Activated CD4-positive, alpha-beta T cell treated with anti-CD3 and anti-CD28 coated beads, Interleukin-2, amount 50 U/mL, for 16 hours (primary cell): Measurements from ENCODE around the gene COPS3.

ENCODE experiments used
- DNase-seq: peaks from one replicate; pipeline ENCODE4 v3.0.0-alpha.2; 2020

Gene COPS3

DNA sequence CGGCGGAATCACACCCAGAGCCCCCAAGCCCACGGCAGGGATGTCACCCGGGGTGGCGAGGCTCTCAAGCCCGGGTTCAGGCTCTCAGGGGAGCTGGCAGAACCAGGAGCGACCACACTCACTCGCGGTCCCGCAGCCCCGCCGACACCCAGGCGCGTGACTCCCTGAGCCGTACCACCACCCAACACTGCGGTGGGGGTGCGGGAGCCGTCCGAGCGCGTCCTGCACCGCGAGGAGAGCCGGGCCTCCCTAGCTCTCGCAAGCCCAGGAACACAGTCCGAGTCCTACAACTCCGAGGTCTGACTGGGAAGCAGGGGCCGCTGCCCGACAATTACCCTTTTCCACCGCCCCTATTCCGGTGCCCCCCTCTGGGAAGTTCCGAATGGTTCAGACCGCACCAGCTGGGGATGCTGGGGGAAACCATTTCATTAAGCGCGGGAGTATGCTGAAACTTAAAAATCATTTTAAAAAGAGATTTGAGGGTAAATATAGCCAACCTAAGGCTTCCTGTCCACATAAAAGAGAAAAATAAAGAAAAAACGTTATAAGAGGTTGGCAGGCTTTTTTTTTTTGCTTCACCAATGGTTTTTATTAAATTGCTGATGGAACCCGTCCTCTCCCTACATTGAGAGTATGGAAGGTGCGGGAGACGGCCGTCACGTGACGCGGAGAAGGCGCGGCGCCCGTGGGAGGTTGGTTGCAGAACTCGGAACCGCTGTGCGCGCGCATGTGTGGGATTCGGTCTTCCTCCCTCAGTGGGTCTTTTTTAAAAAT, 43.8 kb downstream of the COPS3 start, which contains the start of gene FLCN:
Gene FLCN (minus strand): TSS at position 143 of the 774 bp plus-strand sequence. CDS start 9,031 bp downstream, outside the sequence.
- peak; percentile 88 for DNase-seq

DNA sequence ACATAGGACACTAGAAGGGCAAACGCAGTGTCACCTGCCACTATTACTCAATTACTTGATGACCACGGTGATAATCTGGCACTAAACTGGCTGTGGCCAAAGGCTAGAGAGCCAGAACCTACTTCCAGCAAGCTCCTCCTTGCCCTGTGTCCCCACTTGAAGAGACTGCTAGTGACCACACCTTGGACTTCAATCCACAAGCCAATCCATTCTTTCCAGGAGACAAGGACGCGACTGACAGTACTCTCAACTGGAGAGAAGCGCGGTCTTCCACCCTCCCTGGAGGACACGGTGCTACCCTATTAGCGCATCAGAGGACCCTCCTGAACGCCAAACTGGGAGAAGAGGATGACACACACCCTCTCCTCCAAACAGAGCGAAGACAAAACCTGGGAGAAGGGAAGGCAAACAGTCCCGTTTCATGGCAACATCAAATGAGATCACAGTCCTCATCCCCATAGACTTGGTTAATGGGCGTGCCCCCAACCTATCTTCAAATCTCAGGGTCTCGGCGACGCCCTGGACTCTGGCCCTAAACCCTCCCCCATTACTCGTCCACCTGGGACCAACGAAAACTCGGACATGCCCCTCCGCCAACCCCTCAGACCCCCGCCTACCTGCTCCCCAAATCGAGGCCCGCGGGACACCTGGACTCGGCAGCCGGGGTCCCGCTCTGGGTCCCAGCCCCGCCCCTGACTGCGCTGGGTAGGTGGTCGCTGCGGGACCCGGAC, 44.6 kb downstream of the COPS3 start:
- no peak for DNase-seq

DNA sequence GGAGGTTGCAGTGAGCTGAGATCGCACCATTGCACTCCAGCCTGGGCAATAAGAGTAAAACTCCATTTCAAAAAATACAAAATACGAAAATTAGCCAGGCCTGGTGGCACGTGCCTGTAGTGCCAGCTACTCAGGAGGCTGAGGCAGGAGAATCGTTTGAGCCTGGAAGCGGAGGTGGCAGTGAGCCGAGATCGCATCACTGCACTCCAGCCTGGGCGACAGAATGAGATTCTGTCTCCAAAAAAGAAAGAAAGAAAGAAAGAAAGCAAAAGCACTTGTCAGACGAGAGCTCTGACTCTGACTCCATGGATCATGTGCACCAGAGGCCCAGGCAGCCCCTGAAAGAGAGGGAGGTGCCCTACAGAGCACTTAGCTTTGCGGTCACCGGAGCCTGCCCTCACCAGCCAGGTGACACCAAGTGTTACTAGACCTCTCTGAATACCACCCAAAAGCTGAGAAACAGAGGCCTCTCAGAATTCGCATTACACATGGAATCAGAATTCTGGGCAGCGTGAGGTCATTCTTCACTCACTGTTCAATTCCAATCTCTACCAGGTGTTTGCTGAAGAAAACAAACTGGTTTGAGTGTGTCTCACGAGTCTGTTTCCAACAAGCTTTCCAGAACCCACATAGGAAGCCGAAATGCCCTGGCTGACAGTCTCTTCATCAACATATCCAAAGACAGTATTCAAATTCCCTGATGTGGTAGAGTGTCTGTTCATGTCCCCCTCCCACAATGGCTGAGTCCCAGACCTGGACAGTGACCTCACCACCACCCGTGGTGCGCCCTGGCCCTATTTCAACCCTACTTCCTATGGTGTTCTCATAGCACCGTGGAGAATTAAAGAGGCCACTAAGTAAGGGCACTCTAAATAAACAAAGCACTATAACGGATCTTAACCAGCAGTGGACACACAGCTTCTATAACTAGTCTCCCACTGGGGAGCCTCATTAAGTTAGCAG, 45.6 kb downstream of the COPS3 start:
- DNase-seq: no peak

DNA sequence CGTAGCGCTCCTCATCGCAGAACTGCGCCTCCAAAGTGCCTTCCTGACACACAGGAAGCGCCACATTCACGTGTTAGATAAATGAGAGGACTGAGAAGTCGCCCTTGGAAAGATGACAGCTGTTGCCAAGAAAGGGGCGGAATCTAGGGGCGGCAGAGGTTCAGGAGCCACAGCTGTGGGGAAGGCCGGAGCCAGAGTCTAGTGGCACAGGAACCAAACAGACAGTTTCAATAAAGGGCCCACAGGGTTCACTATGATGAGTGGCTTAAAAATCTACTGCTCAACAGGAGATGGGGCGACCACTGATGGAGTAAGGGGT, 48.8 kb downstream of the COPS3 start:
- no peak for DNase-seq

DNA sequence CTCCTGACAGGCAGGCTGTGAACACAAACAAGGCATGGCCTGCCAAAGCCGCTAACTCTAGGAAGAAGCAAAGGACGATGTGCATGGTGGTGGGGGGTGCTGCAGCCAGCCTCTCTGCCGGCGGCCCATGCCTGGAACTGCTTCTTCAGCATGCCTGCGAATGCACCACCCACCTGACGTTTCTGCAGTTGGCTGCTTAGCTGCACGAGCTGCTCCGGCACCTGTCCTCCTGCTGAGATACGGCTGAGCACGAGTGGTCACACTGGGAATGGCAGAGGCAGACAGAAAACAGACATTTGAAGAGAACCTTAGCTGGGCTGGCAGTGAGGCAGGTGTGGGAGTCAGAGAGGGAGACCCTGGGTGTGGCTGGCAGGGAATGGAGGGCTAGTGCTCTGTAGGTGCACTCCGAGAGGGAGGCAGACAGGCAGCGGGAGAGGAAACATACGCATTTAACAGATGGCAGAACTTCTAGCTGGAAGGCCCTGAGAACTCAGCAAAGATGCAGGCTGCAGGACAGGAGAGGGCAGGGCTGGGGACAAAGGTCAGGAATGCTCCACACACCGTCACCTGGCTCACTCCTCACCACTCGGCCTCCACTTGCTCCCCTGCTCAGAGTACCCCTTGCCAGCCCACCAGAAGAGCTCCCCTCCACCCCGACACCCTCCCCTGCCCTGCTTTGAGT, 49.3 kb downstream of the COPS3 start:
- no peak for DNase-seq

DNA sequence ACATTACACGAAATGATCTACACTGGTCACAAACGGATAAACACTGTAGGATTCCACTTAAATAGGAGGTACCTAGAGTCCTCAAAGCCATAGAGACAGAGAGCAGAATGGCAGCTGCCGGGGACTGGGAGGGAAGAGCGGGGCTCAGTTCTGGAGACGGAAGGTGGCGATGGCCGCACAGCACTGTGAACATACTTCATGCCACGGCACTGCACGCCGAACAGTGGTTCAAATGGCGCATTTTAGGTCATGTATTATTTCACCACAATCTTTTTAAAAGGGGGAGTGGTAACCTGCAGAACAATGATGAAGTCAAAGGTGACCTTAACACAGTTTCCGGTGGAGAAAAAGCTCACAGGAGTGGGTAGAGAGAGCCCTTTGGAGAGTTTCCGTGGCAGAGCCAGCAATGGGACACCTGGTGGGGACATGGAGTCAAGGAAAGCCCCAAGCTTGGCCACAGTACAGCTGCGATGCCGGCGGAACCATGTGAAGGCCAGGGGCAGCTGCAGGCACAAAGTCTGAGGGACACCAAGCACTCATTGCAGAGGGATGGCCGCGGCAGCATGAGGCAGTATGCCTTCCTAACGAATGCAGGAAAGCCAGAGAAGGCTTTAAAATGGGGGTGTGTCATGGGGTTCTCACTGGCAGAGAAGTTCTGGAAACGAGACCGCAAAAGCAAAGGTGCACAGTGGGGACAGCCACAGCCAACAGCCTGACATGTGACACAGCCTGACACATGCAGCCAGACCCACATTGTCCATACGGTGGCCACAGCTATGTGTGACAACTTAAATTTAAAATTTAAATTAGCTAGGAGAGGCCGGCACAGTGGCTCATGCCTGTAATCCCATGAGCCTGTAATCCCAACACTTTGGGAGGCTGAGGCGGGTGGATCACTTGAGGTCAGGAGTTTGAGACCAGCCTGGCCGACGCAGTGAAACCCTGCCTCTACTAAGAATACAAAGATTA, 51.3 kb downstream of the COPS3 start:
- no peak for DNase-seq

DNA sequence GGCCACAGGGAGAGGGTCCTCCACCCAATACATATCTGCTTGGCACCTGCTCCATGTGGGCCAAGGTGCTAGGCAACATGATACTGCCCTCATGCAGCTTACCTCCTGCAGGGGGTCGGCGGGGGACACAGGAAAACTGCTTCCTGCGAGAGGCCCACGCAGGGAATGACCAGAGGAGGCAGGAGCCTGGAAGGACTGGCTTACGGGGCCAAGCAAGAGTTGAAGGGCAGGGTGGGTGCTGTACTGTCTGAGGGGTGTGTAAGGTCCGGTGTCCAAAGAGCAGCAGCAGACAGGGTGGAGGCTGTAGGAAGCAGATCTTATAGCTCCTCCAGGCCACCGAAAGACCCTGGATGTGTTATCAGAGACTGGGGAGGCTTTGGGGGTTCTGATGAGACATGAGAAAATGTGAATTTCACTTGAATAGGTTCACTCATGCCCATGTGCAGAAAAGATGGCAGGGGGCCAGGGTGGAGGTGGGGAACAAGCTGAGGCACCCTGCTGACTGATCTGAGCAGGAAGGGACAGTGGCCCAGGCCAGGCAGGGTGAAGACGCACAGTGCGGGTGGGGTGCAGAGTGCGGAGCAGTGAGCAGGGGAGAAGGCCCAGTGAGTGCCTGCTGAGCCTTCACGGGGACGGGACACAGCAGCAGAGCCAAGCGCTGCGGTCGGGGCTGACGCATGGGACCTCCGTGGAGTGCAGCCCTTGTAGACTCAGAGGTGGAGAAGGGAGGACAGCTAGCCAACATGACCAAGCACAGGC, 52.3 kb downstream of the COPS3 start:
- no peak for DNase-seq

DNA sequence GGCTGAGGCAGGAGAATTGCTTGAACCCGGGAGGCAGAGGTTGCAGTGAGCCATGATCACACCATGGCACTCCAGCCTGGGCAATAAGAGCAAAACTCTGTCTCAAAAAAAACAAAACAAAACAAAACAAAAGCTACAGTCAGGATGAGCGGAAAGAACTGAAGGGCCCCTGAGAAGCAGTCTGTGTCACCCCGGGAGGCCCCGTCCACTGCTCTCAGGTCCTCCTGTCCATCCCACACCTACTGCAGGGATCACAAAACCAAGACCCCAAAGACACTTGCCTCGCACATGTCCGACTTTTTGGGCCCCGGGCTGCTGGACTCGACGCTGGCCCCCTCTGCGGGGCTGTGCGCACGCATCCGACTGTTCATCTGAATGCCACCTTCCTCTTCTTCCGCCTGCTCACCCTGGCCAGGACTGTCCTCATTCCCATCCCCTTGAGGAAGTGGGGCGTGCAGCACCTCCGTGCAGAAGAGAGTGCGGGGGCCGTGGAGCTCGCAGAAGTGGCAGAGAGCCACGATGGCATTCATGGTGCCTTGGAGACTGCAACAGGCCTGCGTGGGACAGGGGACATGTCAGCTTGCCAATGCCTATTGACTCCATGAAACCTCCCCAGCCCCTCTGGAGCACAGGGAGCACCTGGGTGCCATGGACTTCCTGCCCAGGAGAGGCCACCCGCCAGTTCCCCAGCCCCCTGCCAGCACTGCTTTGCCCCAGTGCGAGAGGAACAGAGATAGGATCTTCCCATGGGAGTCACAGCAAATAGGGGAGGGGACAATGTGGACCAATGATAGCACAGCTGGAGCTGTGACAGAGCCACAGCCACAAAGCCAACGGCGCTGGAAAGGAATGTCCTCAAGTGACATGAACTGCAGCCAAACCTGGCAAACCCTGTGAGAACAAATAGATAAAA, 53.2 kb downstream of the COPS3 start:
- DNase-seq: no peak

DNA sequence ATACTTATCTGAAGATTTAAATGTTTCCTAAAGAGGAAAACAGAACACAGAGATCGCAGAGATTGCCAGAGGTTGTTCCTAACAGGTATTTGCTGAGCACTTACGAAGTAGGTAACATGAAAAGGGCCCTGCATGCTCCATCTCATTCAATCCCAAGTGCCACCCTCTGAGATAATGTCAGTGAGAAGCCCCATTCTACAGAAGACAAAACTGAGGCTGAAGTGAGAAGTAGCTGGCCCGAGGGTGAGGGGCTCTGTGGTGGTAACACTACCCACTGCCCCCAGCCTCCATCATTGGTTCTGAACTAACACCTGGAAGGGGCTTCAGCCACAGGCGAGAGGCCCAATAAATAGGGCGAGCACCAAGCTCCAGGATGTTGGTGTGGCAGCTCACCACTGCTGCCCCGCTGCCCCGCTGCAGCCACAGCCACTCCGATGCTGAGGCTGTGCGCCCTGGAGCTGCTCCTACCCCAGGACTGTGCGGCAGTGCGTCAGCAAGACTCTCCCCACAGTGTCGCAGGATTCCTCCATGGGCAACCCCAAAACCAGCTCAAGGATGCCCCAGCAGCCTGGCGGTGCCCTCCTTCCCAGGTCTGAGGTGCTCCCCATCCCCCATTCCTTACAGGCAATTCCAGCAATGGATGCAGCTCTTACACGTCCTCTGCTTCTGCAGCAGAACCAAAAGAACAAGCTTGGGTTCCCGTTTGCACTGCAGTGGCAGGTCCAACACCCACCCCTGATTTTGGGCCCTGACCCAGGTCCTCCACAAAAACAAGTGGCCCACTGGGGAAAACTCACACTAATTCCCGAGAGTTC, 54.4 kb downstream of the COPS3 start:
- DNase-seq: no peak

DNA sequence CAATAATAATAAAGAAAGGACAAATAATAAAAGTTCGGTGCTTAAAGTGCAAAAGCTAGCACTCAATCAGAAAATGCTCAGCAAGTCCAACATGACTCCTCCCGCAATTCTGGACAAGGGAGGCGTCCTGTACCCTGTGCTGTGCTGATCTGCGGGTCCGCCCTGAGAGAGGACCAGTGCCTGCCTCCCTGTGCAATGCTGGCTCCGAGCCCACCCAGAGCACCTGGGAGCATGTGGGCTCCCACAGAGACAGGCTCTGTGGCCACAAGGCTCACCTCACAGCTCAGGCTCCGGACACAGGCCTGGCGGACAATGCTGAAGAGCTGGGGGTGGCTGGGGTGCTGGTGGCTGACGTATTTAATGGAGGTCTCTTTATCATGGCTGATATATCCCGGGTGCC, 55.1 kb downstream of the COPS3 start:
- DNase-seq: no peak

DNA sequence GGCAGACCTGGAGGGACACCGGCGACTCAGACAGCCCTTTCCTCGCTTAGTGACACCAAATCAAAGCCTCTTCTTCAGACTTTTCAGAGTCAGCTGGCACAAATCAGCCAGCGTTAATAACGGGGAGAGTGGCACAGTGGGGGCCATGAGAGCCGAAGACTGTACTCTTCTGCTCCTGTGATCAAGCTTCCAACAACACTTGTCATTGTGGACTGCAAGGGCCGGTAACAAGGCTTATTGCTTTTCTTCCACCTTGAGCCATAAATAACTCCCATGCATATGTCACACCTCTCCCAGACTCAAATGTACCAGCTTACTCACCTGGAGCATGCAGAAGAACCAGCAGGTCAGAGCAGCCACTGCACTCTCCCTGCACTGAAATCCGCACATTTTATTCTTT, 56.9 kb downstream of the COPS3 start:
- no peak for DNase-seq

DNA sequence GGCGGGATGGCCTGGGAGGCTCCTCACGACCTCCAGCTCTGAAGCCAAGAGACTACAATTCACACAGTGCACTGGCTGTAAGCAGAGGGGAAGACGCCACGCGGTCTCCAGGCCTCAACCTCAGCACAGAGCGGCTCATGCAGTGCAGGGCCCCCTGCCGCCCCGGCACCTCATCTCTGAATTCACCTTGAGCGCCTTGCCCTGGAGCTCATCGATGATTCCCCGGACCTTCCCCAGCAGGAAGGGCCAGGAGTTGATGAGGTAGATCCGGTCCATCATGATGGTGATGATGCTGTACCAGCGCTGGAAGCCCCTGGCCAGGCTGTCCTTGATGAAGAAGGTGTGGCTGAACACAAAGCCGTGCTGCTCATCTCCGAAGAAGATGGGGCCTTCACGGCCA, 57.3 kb downstream of the COPS3 start:
- DNase-seq: no peak

DNA sequence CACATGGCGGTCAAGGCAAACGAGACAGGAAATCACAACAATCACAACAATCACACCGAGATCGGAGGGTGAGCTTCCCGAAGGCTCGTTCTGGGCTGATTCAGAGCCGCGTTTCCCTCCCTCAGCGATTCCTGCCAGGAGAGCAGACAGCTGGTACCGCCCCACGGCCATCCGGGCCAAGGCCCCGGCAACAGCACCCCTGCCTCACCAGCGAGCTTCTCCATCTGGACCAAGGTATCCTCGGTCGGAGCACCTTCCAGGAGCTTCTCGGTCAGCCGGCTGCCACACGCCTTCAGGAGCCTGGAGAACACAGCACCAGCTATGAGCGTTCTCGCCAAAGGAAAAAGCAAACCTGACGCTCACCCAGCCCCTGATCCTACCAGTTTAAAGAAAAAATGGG, 59.7 kb downstream of the COPS3 start:
- no peak for DNase-seq

DNA sequence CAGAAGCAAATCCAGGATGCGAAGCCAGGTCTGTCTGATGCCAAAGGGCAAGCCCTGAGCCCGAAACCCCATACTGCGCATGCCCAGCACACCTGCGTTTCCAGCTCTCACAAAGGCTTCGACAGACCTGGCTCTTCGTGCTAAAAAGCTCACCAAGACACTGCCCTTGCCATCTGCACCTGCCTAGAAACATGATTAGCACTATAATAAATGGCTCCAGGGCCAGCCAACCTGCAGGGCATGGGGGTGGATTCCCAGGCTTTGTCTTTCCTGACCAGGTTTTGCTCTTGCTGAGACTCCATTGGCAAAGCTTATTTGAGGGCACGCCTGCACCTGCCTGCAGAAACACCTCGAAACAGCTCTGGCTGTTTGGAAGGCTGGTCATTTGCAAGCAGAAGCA, 60.5 kb downstream of the COPS3 start:
- no peak for DNase-seq

DNA sequence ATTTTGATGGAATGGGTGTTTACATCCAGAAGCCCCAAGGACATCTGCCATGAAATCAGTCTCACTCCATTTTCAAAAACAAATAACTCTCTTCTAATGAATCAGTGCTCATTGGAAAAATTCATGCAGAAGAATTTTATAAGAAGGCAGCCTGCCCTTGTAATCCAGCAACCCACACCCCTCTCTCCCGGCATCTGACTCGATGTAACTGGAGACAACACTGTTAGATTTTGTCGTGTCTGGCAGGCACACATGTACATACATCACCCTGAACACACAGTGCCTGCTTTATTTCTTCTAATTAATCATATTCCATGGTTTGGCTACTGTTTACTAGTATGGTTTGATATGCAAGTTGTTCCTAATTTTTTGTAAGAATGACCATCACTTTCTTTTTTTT, 63.1 kb downstream of the COPS3 start:
- DNase-seq: no peak

DNA sequence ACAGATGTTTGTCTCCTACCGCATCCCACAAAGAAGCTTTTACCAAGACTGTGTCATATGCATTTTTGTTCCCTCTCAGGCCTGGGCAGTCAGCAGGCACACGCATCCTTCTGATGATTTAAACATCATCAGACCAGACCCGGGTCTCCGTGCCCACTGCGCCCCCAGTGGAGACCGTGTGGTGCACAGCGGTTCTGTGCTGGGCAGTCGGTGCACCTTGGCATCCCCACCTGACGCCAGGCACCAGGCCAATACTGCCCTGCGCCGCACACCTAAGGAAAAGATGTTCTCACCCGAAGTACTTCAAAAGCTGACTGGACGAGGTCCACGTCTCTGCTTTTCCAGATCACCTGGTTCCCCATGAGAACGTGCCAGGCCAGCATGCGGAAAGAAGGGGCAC, 64.3 kb downstream of the COPS3 start:
- DNase-seq: no peak

DNA sequence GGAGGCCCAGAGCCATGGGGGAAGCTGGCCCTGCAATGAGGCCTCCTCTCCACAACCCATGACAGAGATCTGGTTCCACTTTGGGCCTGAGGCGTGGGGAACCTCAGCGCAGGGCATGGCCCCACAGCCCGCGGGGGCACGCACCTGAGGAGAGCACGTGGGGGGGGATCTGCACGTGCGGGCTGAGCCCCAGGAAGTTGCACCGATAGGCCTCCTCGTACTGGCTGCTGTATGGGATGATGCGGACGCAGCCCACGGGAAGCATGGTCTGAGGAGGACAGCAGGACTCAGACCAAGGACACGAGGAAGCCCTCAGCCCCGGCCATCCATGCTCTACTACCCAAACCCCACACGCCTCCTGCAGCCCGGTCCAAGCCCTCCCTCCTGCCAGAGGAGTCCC, 64.8 kb downstream of the COPS3 start:
- no peak for DNase-seq

DNA sequence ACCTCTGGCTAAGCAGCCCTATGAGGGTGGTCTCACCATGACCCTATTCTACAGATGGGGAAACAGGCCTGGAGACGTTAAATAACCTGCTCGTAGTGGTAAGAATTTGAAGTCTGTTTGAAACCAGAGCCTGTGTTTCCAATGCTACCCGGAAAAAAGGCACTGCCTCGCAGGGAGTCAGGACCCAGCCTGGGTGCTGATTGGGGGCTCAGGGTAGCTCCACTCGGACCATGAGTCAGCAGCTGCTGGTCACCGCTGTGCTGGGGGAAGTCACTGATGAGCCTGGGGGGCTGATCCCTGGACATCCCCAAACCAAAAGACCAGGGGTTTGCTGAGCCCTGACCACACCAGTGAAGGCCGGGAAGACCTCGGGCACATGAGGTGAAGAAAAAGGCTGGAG, 65.5 kb downstream of the COPS3 start:
- DNase-seq: no peak
